B cell (primary cell): ENCODE measurements around the gene LPCAT1. TPM values are rescaled to one million over a fixed set of nuclear protein-coding genes. Genes with fewer than 3 reads are reported as not detected.
A peak's percentile ranks its signal among the peaks of the same experiment; 100 is the strongest.

ENCODE experiments used
- ATAC-seq: fragments of 200-7000 bp; cut with Tn5 transposase; one replicate; pipeline ENCODE4 v1.10.0; 2021; ENCODE audit warnings: low read depth, mild to moderate bottlenecking, moderate number of reproducible peaks, moderate library complexity
- CTCF ChIA-PET: fragments of 350-600 bp; sonication (Branson Sonifier 250); formaldehyde crosslinking; loops from one replicate; lab custom pipeline; 2021; ENCODE audit warnings: antibody characterized with exemption, inconsistent platforms; lab: Charles Lee
- POLR2A ChIA-PET: fragments of 350-600 bp; sonication (Branson Sonifier 250); formaldehyde crosslinking; loops from one replicate; lab custom pipeline; 2021; ENCODE audit warnings: antibody characterized with exemption; lab: Charles Lee
- DNase-seq: peaks from one replicate; pipeline ENCODE4 v3.0.0; 2013
- H2AFZ ChIP-seq: 2 replicates; pipeline ENCODE4 v1.6.1; 2012; ENCODE audit warnings: mild to moderate bottlenecking, low read depth, low read length; ENCODE audit not compliant: insufficient read depth, poor library complexity, severe bottlenecking
- H3K27ac ChIP-seq, 2 donors: 1 replicate in 1 of 2; 2 replicates in 1 of 2; pipeline ENCODE4 v1.5.1; 2012 to 2013; ENCODE audit warnings: low read length in 2 of 2, mild to moderate bottlenecking in 2 of 2, moderate library complexity in 1 of 2
- H3K27me3 ChIP-seq, 4 experiments: fragments of 200-600 bp in 1 of 4; sonication (generic) in 1 of 4; replicated peaks in 1 of 4; 1 replicate in 2 of 4; 2 replicates in 2 of 4; pipeline versions ENCODE4 v1.6.1 to v1.7.0; 2013 to 2016; ENCODE audit warnings: low read length in 3 of 4, mild to moderate bottlenecking in 2 of 4, mixed read lengths in 1 of 4, moderate library complexity in 1 of 4; ENCODE audit not compliant: insufficient read depth in 4 of 4, control insufficient read depth in 3 of 4; ENCODE audit errors: control extremely low read depth in 1 of 4
- H3K36me3 ChIP-seq, 2 experiments: replicated peaks in 1 of 2; 1 replicate in 1 of 2; 2 replicates in 1 of 2; pipeline versions ENCODE4 v1.6.1 to v1.7.1; 2013; ENCODE audit warnings: low read length in 1 of 2; ENCODE audit not compliant: insufficient read depth in 2 of 2, control insufficient read depth in 1 of 2; ENCODE audit errors: control extremely low read depth in 1 of 2, extremely low read depth in 1 of 2
- H3K4me1 ChIP-seq, 2 donors: fragments of 200-600 bp in 1 of 2; sonication (generic) in 1 of 2; 1 replicate in 1 of 2; 2 replicates in 1 of 2; pipeline versions ENCODE4 v1.5.1 to v1.6.1; 2013 to 2017; ENCODE audit warnings: low read length in 2 of 2; ENCODE audit not compliant: control insufficient read depth in 2 of 2, insufficient read depth in 2 of 2
- H3K4me2 ChIP-seq: replicated peaks from 2 replicates; pipeline ENCODE3; 2012; ENCODE audit warnings: mild to moderate bottlenecking, low read depth, low read length; ENCODE audit not compliant: poor library complexity, severe bottlenecking
- H3K4me3 ChIP-seq, 5 experiments: fragments of 200-600 bp in 1 of 5; sonication (generic) in 1 of 5; 1 replicate in 3 of 5; 2 replicates in 2 of 5; pipeline versions ENCODE4 v1.5.1 to v1.7.0; 2011 to 2016; ENCODE audit warnings: low read length in 4 of 5, mild to moderate bottlenecking in 4 of 5, low read depth in 2 of 5, control low read depth in 1 of 5, moderate library complexity in 1 of 5; ENCODE audit not compliant: insufficient read depth in 1 of 5; ENCODE audit errors: control extremely low read depth in 1 of 5, extremely low read depth in 1 of 5
- H3K79me2 ChIP-seq: fragments of 200-600 bp; sonication (generic); one replicate; pipeline ENCODE4 v1.6.0; 2016; ENCODE audit warnings: low read length; ENCODE audit not compliant: control insufficient read depth, insufficient read depth
- H3K9ac ChIP-seq: fragments of 200-600 bp; sonication (generic); 2 replicates; pipeline ENCODE4 v1.6.1; 2017; ENCODE audit warnings: mild to moderate bottlenecking, low read length, moderate library complexity
- H3K9me3 ChIP-seq, 3 donors: one replicate each; pipeline versions ENCODE4 v1.6.1 to v1.7.1; 2013; ENCODE audit warnings: low read length in 2 of 3; ENCODE audit not compliant: control insufficient read depth in 2 of 3, insufficient read depth in 1 of 3; ENCODE audit errors: control extremely low read depth in 1 of 3
- H4K20me1 ChIP-seq: 2 replicates; pipeline ENCODE4 v1.6.0; 2012; ENCODE audit warnings: mild to moderate bottlenecking, low read length; ENCODE audit not compliant: insufficient read depth, control insufficient read depth, poor library complexity, severe bottlenecking
- H3K27ac Mint-ChIP-seq: one replicate; pipeline ENCODE4 v1.8.0; 2021; ENCODE audit warnings: mixed read lengths
- H3K27me3 Mint-ChIP-seq: one replicate; pipeline ENCODE4 v1.8.0; 2021; ENCODE audit warnings: mixed read lengths
- H3K4me1 Mint-ChIP-seq: one replicate; pipeline ENCODE4 v1.8.0; 2021; ENCODE audit warnings: mixed read lengths
- H3K4me3 Mint-ChIP-seq: one replicate; pipeline ENCODE4 v1.8.0; 2021; ENCODE audit warnings: mixed read lengths
- H3K9me3 Mint-ChIP-seq: one replicate; pipeline ENCODE4 v1.8.0; 2022; ENCODE audit warnings: mixed read lengths; ENCODE audit not compliant: insufficient read depth
- CTCF ChIP-seq: fragments of 200-600 bp; IDR thresholded peaks from one replicate; pipeline ENCODE4 v1.8.0; 2022; ENCODE audit warnings: antibody characterized with exemption, mild to moderate bottlenecking
- EZH2 ChIP-seq: IDR thresholded peaks from 2 replicates; pipeline ENCODE4 v1.6.1; 2012; ENCODE audit warnings: borderline replicate concordance, low read depth, mild to moderate bottlenecking, moderate library complexity, low read length; ENCODE audit not compliant: insufficient read depth, poor library complexity, severe bottlenecking
- WGBS: methylation state at CpG from one replicate; pipeline ENCODE4 v1.1.5; 2013; ENCODE audit warnings: missing lambda C conversion rate; ENCODE audit not compliant: insufficient coverage; 5-methylcytosine and 5-hydroxymethylcytosine counted together
- intact Hi-C: fragments of 100-400 bp; cut with micrococcal nuclease; formaldehyde crosslinking; loops from one replicate; pipeline ENCODE4 v1.10.0; 2022
- polyA plus RNA-seq: library from polyadenylated mRNA; depleted of rRNA; stranded (reverse); fragments of >200 nt; gene quantifications from 2 replicates; pipeline ENCODE4 v1.2.3, GENCODE V29; 2012
- total RNA-seq, 2 donors: library from RNA; stranded (reverse); fragments of 120-200 nt in 1 of 2; gene quantifications; 1 replicate in 1 of 2; 2 replicates in 1 of 2; pipeline versions ENCODE4 v1.2.3 to v1.2.4, GENCODE V29; 2013 to 2022

The LPCAT1 gene
- total and polyA plus RNA-seq, 2 donors (not counting 1 experiment from before 2014, with no cell fraction given), result 94.8 to 159 TPM

- H3K9ac ChIP-seq, result no peak overlapping the region
- ChIA-PET CTCF (no interaction called here), POLR2A (no interaction called here)
- no peak overlapping the region for H3K27ac ChIP-seq
- peaks cover 39% of the 10 kb centered on the region for H3K79me2 ChIP-seq
- H3K36me3 ChIP-seq, result peaks cover 2 to 86% of the 10 kb centered on the region in 2 experiments
- intact Hi-C loops, result no loop called here
- Mint-ChIP-seq H3K27me3 (no peaks in the 10 kb centered on the region), H3K4me3 (no peak overlapping the region), H3K9me3 (no peaks in the 10 kb centered on the region), H3K27ac (no peak overlapping the region), H3K4me1 (peaks cover 13% of the 10 kb centered on the region)
- DNase-seq (no peak), ATAC-seq (no peak)
- H3K4me3 ChIP-seq, result no peak overlapping the region
- H4K20me1 ChIP-seq, result peaks cover 12% of the 10 kb centered on the region
- WGBS, result 95% methylated on average over 24 of the region's 24 CpGs
- H3K4me1 ChIP-seq, result peaks cover 7 to 11% of the 10 kb centered on the region in 2 donors
- TF ChIP-seq EZH2 (no peak), CTCF (no peak)
- no peak overlapping the region for H2AFZ ChIP-seq
- no peaks in the 10 kb centered on the region for H3K27me3 ChIP-seq
- H3K4me2 ChIP-seq, result no peak overlapping the region
- H3K9me3 ChIP-seq, result no peaks in the 10 kb centered on the region
Measured at GRCh38 chr5:1474866-1475543, 48.8 kb downstream of the LPCAT1 start.

- no peaks in the 10 kb centered on the region for H3K27me3 Mint-ChIP-seq
- H3K4me1 Mint-ChIP-seq, result peaks cover 6% of the 10 kb centered on the region
- no peak overlapping the region for H3K4me2 ChIP-seq
- peaks cover 2 to 87% of the 10 kb centered on the region in 2 experiments for H3K36me3 ChIP-seq
- H3K9ac ChIP-seq, result no peak overlapping the region
- peaks cover 33% of the 10 kb centered on the region for H3K79me2 ChIP-seq
- POLR2A ChIA-PET, result no interaction called here
- no peak overlapping the region for H3K4me3 ChIP-seq
- peaks cover 15% of the 10 kb centered on the region for H4K20me1 ChIP-seq
- peaks cover under 1 to 4% of the 10 kb centered on the region in 2 donors for H3K4me1 ChIP-seq
- no peaks in the 10 kb centered on the region for H3K9me3 ChIP-seq
- H2AFZ ChIP-seq, result no peak overlapping the region
- DNase-seq (peak; percentile 8), ATAC-seq (no peak)
- WGBS, result 97% methylated on average over 19 of the region's 21 CpGs
- no peak overlapping the region for H3K4me3 Mint-ChIP-seq
- H3K27ac Mint-ChIP-seq, result no peak overlapping the region
- CTCF ChIA-PET, result no interaction called here
- intact Hi-C loops, result no loop called here
- H3K27ac ChIP-seq, result no peak overlapping the region
- no peaks in the 10 kb centered on the region for H3K9me3 Mint-ChIP-seq
- TF ChIP-seq EZH2 (no peak), CTCF (no peak)
- H3K27me3 ChIP-seq, result no peaks in the 10 kb centered on the region
Measured at GRCh38 chr5:1474183-1474839, 49.4 kb downstream of the LPCAT1 start.
